NK-92 (cell line): Measurements from ENCODE around the gene DYNC2H1.
"Not testable (repeated sequence)": the region's sequence is repeated elsewhere in the genome, so short reads cannot be mapped to it uniquely, and the experiment has no call there.

Experiments
- DNase-seq: peaks from one replicate; lab custom pipeline; 2025; ENCODE audit not compliant: unreplicated experiment; lab: John Stamatoyannopoulos, UW

Gene DYNC2H1

DNA sequence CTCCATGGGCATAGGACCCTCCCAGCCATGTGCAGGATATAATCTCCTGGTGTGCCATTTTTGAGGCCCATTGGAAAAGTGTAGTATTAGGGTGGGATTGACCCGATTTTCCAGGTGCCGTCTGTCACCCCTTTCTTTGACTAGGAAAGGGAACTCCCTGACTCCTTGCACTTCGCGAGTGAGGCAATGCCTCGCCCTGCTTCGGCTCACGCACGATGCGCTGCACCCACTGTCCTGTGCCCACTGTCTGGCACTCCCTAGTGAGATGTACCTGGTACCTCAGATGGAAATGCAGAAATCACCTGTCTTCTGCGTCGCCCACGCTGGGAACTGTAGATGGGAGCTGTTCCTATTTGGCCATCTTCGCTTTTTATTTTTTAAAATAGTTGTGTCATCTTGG lies 32.8 kb downstream of the DYNC2H1 start:
- DNase-seq = not testable (repeated sequence)

DNA sequence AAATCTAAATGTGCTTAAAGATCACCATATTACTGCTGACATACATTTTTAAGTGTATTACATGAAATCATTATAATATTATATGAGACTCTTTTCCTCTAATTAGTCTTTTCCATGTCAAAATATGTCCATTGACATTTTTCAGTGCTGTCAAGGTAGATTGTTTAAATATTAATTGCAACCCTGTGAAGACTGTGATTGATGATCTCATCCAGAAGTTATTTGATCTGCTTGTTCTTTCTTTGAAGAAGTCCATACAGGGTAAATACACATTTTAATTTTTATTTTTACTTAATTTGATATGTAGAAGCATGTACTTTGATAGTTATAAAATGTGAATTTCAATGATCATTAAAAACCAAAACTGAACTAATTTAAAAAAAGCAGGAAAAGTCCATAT lies 38.4 kb downstream of the DYNC2H1 start:
- DNase-seq = no peak

DNA sequence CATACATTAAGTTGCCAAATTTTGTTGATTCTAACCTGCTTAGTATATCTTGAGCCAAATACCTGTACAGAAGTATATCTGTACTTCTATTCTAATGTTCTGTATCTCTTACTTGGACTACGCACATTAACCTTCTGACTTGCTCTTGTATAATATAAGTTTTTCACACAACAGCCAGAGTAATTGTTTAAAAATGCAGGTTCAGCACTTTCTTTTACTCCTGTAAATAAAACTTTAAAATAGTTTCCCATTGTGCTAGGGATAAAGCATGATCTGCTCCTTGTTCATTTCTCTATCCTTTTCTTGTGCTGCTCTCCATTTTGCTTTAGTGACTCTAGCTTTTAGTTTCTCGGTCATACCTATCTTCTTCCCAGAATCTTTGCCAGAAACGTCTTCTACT lies 48.3 kb downstream of the DYNC2H1 start:
- no peak for DNase-seq

DNA sequence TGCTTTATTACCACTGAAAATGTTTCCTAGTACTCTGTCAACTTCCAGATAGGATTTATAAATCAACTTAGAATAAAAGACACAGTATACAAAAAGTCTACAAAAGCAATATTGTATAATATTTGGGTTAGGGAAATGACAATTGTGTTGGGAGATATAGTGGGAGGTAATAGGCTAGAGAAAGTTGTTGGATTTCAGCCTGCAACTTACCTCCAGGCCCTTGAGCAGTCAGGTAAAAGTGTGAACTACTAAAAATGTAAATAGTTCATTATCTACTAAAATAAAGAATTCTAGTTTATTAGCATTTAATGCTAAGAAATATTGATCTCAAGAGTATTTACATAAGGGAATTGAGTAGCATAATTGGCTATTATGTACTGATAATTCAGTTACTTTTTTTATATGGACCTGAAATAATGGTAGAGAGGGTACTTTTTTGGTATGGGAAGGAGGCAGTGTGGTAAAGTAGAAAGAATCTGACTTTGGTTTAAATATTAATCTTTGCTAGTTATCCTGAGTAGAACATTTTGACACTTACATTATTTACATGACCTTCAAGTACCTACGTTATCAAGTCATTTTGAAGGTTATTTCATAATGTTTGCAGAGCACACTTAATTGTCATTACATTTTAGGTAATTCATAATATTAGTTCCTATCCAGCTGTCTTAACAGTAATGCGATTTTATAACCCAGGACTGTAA lies 55.0 kb downstream of the DYNC2H1 start:
- no peak for DNase-seq

DNA sequence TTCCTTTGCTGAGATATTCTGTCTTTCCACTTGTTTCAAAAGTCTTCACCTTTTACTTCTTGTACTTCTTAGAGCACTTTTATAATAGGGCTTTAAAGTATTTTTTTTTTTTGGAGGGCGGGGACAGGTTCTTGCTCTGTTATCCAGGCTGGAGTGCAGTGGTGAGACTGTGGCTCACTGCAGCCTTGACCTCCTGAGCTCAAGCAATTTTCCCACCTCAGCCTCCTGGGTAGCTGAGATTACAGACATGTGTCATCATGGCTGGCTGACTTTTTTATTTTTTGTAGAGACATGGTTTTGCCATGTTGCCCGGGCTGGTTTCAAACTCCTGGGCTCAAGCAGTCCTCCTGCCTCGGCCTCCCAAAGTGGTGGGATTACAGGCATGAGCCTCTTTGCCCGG lies 57.9 kb downstream of the DYNC2H1 start:
- DNase-seq = no peak

DNA sequence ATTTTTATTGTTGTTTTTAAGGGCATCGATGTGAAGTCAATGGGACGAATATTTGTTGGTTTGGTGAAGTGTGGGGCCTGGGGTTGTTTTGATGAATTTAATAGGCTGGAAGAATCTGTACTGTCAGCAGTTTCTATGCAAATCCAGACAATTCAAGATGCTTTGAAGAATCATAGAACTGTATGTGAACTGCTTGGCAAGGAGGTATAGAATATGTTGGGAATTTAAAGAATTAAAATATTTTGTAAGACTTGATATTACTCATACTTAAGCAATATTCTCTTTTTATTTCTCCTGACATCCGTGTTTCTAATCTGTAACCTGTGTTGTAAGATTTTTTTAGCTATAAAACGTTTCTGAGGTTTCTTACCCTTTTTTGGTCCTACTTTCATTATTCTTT lies 61.6 kb downstream of the DYNC2H1 start:
- no peak for DNase-seq

DNA sequence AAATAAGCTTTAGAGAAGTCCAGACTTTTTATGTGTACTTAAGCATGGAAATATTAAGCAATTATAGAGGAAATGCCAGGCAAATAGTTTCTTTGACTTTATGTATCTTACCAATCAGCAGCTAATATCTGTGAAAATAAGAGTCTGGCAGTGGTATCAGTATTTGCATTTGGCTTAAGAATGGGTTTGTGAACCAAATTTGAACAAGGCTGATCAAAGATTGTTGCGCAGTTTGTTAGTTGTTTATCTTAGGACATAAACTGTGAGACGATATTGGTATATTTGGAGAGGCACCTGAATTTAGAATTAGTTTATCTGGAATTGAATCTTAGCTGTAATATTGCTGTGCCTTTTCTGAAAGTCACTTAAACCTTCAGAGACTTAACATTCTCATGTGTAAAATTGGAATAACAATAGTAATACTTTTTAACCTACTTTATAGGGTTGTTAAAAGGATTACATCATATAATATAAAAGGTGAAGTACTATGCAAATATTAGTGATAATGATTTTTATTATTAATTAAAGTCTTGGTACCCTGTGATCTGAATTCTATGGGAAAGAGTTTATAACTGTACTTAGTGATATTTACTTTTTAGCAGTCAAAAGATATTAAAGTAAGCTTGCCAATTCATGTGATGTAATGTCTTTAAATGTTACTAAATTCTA lies 66.4 kb downstream of the DYNC2H1 start:
- DNase-seq = no peak

DNA sequence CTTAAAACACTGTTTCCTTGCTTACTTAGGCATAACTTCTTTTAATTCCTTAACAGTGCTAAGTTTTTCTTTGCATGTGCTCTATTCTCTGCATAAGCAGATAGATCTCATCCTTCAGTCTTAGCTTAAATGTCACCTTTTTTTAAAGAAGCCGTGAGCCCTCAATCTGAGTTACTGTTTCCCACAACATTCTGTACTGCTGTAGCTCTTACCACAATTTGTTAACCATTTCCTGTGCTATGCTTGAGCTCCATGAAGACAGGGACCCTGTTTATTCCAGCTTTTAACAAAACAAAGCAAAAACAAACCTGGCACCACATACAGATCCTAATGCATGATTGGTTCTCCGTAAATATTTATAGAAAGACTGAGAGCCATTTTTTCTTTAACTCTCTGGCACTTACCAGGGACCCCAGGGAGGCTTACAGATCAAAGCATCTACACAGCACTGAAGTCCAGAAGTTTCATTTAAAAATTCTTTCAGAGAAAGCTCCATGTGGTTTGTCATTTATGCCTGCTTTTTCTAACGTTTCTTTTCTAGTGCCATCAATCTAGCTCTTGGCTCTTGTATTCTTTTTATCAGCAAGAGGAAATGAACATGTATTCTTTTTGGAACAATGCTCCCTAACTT lies 74.9 kb downstream of the DYNC2H1 start:
- no peak for DNase-seq

DNA sequence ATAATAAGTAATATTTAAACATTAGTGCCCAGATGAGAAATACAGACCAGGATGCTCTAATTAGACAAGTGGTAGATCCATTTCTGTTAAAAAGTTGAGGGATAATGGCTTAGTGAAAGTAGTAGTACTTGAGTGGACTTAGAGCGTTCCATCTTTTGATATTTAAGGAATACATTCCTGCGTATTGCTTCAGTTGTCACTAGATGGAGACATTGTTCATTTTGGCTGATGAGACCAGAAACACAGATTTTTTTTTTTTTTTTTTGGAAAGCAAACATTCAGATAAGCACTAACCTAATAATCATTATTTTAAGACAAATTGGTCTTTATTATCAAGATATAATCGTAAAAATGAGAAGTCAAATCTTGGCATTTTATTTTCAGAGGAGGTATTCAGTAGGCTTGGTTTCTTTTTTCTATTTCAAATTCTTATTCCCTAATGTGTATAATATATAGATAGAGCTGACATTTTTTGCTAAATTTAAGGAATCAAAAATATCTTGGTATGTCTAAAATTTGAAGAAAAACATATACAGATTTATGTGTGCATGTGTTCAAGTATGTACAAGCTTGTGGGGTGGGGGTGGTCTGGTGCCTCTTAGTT lies 92.9 kb downstream of the DYNC2H1 start:
- no peak for DNase-seq

DNA sequence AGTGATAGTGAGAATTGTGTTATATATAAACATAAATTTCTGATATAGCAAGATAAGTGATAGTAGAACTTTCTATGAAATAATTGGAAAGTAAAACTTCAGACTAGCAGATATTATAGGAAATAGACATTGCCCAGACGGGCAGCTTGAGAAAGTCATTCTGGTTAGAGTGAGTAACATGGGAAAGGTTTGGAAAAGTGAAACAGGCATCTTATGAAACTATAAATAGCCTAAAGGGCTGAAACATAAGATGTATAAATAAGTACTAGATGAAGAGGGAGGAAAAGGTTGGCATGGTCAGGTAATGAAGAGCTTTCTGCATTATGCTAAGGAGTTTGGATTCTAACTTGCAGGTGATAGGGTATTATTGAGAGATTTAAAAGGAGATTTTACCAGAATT lies 101.3 kb downstream of the DYNC2H1 start:
- no peak for DNase-seq

DNA sequence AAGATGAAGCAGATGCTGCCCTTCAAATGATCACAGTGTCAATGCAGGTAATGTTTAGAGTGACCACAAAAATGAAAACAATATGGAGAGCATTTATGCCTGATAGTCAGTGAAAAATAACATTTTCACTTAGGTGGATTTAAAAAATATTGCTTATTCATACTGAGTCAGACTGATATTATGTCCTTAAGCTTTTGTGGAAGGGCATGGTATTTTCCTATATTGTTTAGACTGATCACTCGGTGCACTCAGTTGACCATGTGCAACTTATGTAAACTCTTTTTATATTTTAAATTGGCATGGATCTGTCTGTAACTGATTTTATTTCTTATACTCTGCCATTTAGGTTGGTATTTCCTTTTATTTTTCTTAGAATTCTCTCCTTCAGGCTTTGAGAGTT lies 106.6 kb downstream of the DYNC2H1 start:
- DNase-seq = no peak

DNA sequence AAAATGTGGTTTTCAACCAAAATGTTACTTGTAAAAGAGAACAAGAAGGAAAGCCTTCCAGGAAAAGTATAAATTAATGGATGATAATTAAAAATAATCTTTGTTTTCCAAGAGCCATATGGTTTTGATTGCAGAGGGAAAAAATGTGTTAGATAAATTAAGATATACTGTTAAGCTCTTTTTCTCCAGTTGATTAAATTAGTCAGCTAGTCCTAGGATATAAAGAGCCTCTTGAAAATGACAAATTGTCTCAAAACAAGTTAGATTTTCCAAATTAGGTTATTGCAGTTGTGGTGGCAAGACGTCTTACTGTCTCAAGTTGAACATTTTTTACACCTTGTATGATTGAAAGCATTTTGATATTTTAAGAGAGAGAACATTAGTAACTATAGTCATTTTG lies 110.9 kb downstream of the DYNC2H1 start:
- no peak for DNase-seq

DNA sequence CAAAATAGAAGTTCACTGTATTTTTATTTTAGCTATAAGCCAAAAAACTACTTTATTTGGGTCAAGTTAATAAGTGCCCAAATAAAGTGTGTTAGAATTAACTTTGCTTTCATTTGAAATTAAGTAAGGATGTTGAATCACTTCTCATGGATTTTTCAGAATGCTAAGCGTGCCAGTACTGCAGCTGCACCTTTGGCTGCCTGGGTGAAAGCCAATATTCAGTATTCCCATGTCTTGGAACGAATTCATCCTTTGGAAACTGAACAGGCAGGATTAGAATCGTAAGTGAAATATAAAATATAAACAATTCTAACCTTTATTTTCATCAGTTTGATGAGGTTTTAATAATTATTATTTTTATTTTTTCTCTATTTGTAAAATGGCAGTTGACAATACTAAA lies 113.6 kb downstream of the DYNC2H1 start:
- no peak for DNase-seq

DNA sequence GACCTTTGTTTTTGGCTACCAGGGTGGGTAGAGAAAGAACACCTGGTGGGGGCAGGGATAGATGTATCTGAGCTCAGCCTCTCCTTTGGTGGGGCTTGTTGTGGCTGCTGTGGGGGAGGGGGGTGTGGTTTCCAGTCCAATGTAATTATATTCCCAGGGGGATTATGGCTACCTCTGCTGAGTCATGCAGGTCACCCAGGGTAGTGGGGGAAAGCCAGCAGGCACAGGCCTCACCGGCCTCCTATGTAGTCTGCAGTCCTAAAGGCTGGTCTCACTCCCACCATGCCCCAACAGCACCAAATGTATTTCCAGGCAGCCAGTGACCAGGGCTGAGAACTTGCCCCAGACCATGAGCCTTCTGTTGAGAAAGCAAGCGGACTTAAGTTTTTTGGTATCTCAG lies 119.6 kb downstream of the DYNC2H1 start:
- DNase-seq = no peak

DNA sequence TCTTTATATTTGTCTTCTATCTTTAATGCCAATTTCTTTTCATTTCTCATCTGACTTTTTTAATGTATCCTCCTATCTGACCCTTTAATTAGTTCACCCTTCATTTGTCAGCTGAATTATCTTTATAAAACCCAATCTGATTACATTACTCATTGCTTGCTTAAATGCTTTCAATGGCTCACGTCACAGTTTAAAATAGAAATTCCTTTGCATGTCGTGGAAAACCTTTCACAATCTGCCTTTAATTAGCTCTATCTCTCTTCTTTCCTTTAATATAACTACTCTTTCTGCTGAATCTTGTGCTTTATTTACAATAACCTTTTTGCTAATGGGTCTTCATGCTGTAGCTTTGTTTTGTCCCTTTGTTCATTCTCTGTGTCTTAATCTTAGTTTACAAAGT lies 125.7 kb downstream of the DYNC2H1 start:
- no peak for DNase-seq

DNA sequence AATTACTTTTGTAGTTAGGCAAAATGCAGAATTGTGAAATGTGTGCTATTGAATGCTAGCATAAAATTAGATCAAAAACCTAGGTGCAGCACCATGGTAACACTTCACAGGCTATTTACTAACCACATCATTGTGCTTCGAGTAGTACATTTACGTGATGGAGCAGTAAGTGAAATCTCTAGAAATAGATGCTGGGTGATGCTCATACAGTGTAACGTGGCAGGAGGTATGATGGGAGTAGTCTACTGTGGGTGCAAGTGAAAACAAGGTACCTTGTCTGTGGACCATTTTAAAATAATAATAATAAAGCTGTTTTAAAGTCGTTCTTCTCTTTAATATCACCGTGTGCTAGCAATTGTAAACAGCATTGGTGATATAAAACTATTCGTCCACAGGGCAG lies 132.3 kb downstream of the DYNC2H1 start:
- DNase-seq = no peak

DNA sequence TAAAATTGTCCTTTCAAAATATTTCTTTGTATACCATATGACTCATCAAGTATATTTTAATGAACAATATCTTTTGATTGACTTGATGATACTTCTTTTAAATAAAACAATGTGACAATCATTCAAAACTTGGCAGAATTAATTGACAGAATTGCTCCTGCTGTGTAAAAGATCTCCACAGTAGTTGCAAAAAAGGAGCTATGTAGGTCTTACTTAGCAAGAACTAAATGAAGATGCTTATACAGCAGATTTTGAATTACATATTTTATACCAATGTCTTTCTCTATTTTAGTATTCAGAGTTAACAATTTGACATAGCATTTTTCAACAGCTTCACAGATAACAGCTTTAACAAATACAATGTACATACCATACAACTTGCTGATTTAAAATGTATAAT lies 144.9 kb downstream of the DYNC2H1 start:
- DNase-seq = no peak

DNA sequence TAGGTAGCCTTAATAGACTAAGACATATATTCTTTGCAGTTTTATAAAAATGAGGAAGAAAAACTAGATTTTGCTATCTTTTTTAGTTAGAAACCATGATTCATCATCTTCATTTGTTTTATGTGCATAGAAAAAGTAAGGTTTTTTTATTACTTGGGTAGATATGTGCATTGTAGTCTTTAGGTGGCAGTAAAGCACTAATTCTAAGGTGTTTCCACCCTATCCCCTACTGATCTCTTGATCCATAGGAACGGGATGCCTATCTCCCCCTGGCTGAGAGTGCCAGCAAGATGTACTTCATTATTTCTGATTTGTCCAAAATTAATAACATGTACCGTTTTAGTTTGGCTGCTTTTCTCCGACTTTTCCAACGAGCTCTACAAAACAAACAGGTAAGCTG lies 148.1 kb downstream of the DYNC2H1 start:
- DNase-seq = no peak

DNA sequence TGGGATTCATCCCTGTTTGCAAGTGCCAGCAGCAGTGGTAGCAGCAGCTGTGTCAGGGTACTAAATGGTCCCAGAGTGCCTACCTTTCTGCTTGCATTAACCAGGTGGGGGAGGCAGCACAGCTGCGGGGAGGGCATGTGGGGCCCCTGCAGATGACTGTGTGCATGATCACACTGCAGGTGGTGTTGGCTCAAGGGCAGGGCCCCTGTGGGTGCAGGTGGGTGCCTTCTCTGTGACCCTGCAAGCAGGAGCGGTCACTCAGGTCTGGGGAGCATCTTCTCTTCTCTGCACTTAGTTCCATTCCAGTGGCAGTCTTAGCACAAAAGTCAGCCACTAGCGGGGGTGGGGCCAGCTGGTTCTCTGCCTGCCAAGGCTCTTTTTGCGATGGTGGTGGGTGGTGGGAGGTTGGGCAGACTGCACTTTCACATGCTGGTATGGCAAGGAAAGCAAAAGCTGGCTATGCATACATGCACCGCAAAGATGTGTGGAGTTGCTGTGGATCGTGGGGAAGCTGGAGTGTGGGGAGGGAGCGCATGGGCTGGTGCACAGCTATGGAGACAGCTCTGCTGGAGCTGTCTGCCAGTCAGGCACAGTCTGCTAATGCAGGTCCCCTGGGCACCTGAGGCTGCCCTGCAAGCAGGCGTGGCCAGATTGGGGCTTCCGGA lies 157.1 kb downstream of the DYNC2H1 start:
- DNase-seq = no peak

DNA sequence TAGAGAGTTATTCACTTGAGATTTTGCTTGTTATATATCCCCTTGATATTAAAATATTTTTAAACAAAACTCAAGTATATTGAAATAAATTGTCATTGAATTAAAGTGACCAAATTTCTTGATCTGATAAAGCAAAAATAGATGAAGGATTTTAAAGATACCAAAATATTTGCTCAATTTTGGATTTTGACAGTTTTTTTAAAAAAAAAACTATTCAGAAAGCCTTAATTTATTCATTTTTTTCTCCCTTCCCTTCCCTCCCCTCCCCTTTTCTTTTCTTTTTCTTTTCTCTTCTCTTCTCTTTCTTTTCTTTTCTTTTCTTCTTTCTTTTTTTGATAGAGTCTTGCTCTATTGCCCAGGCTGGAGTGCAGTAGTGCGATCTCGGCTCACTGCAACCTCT lies 163.7 kb downstream of the DYNC2H1 start:
- DNase-seq = no peak

DNA sequence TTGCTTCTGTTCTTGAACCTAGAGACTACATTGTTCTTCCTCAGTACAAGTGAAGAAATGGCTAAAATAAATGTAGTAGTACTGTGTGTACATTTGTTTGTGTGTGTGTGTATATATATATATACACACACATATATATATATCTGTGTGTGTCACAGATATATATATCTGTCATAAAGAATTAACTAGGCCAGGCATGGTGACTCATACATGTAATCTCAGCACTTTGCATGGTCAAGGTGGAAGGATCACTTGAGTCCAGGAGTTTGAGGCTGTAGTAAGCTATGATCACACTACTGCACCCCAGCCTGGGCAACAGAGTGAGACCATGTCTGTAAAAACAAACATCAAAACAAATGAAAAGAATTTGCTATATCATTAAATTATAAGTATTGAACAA lies 164.8 kb downstream of the DYNC2H1 start:
- DNase-seq = no peak

DNA sequence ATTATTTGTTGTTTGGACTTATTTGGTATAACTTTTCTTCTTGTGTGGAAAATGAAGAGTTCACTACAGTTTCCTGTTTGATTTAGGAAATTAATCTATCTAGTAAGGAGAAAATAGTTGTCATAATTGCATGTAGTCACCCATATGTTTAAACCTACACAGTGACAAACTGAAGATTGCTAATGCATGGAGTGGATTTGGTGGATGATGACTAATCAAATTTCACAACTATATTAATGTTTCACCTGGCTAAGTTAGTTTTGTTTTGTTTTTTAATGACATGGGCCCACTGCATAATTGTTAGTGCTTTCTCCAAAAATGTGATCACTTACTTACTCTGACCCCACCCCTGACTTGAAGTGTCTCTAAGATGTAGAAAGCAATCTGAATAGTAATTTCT lies 170.6 kb downstream of the DYNC2H1 start:
- no peak for DNase-seq
